GM18951 (cell line): ENCODE data around the gene CFAP57.

ENCODE experiments used
- POLR2A ChIP-seq: IDR thresholded peaks from 4 replicates; pipeline ENCODE4 v1.6.1; 2011; ENCODE audit warnings: mild to moderate bottlenecking; ENCODE audit not compliant: insufficient read length, insufficient read depth; ENCODE audit errors: extremely low read depth
- in situ Hi-C: fragments of 300-500 bp; cut with MboI; formaldehyde crosslinking; loops from one replicate; pipeline ENCODE4 v1.12.0; 2022; ENCODE audit warnings: low sequenced_read_pairs, mixed read lengths, inconsistent platforms; ENCODE audit not compliant: unreplicated experiment

Gene CFAP57

GRCh38 chr1:43238991-43239469, 66.9 kb downstream of the CFAP57 start:
- in situ Hi-C loops, result loop anchor here (10.0 kb wide), 1 partner anchor 116 kb away; the partner anchor contains the start of gene CDC20
- TF ChIP-seq POLR2A, result no peak

DNA sequence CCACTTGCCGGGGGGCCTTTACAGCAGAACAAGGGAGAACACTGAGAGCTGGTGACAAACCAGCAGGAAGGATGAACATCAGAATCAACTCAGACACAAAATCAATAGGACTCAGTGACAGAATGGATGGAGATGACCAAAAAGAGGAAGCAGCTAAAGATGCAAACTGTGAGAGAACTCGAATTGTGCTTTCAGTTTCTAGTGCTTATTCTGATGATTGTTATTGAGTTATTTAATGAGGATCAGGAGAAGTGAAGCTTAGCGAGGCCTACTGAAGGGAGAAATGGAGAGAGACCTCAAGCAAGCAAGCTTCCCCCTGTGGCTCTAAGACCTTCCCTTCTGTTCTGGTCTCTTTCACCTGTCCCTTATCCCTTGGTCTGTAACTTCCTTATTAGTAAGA, 67.4 kb downstream of the CFAP57 start:
- in situ Hi-C loops, result loop anchor here (10.0 kb wide), 1 partner anchor 115 kb away; the partner anchor contains the start of gene CDC20
- TF ChIP-seq POLR2A, result no peak

DNA sequence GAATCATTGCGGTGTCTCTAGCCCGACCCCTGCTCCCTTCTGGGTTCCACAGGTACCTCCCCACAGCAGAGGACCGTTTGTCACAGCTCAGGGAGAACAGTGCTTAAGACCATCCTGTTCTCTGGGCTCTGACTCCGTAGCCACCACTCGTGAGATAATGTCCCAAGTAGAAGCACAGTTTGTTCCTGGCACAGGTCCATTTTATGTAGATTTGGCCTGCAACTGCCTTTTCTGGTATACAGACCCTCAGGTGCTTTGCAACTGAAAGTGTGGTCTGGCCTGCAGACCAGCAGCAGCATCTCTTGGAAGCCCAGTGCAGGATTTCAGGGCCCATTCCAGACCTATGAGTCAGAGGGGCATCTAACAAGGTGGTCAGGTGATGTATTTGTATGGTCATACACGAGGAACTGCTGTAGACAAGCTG, 69.3 kb downstream of the CFAP57 start:
- no peak for TF ChIP-seq POLR2A
- in situ Hi-C loops, result no loop called here

- TF ChIP-seq POLR2A, result no peak
Observed at GRCh38 chr1:43243299-43243698, 71.2 kb downstream of the CFAP57 start.

DNA sequence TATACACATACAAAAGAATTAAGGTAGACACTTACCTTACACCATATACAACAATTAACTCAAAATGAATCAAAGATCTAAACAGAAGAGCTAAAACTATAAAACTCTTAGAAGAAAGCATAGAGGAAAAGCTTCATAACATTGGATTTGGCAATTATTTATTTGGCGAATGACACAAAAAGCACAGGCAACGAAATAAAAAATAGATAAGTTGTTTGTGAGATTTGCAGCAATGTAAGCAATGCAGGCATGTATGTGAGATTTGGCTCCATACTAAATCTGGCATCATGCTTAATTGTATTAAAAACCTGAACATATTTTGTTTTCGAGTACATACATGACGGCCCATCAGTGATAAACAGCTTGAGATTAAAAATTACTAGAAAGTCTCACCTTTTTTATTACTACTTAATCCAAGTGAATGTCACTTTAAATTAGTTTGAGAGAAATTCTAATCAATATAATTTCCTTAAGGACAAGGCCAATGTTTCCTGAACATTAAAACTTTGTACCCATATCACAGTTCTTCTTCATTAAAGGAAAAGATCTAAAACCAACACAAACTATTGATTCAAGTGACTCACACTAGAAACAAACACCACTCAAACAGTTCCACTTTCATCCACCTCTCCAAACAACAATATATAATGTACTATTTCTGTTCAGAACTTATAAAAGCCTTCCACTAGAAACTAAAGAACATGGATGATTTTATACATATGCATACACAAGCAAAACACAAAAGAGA, 74.5 kb downstream of the CFAP57 start:
- in situ Hi-C loops, result no loop called here

More at GRCh38 chr1:43243299-43243698, 71.2 kb downstream of the CFAP57 start:
- in situ Hi-C loops, result no loop called here

GRCh38 chr1:43247256-43247921, 75.3 kb downstream of the CFAP57 start:
- TF ChIP-seq POLR2A, result no peak
- in situ Hi-C loops, result no loop called here

More for the DNA sequence above, 74.5 kb downstream of the CFAP57 start:
- no peak for TF ChIP-seq POLR2A

DNA sequence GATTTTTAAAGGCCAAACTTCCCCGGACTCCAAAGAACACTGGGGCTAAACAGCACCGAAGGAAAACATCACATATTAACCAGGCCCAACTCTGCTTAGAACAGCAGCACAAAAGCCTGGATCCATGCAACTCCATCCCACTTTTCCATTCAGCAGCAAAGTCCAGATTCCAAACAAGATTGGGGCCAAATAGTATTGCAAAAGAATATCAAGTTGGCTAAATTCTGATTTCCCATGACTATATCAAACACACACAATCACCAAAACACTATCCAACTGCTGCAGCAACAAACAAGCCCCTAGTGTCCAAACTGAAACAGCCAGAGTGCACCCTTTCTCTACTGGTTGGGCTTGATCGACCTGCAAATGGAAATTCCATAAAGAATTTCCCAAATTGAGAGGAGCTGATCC, 78.2 kb downstream of the CFAP57 start:
- TF ChIP-seq POLR2A, result no peak
- in situ Hi-C loops, result no loop called here

- in situ Hi-C loops, result no loop called here
- no peak for TF ChIP-seq POLR2A
Observed at GRCh38 chr1:43251024-43251423, 78.9 kb downstream of the CFAP57 start.

GRCh38 chr1:43252225-43252624, 80.1 kb downstream of the CFAP57 start:
- no peak for TF ChIP-seq POLR2A
- in situ Hi-C loops, result no loop called here

DNA sequence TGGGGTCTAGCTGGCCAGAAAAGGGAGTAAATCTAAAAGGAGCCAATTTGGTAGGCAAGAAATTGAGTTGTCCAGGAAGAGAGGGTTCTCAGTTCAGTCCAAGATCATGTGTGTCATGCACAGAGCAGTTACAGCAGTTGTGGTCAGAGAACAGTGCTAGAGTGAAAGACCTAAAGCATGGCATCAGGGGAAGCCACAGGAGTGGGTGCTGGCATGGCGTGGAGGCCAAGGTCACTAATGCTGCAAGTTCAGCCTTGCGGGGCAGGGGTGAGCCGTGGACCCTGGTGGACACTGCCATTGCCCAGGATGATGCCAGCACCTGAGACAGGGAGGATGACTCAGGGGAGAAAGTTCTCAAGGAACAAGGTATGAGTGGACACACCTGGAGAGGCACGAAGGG, 81.0 kb downstream of the CFAP57 start:
- in situ Hi-C loops, result no loop called here
- no peak for TF ChIP-seq POLR2A

DNA sequence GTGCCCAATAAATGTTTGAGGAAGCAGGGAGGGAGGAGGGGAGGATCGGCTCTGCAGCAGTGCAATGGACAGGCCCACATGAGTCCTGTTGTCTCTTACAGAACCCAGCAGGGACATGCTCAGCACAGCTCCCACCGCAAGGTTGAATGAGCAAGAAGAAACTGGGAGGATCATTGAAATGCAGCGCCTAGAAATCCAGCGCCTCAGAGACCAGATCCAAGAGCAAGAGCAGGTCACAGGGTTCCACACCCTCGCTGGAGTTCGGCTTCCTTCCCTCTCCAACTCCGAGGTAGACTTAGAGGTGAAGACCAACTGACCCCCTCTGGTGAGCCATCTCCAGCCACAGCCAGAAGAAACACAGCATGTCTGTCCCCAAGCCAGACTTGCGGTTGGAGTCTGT, 81.7 kb downstream of the CFAP57 start:
- no peak for TF ChIP-seq POLR2A
- in situ Hi-C loops, result no loop called here

DNA sequence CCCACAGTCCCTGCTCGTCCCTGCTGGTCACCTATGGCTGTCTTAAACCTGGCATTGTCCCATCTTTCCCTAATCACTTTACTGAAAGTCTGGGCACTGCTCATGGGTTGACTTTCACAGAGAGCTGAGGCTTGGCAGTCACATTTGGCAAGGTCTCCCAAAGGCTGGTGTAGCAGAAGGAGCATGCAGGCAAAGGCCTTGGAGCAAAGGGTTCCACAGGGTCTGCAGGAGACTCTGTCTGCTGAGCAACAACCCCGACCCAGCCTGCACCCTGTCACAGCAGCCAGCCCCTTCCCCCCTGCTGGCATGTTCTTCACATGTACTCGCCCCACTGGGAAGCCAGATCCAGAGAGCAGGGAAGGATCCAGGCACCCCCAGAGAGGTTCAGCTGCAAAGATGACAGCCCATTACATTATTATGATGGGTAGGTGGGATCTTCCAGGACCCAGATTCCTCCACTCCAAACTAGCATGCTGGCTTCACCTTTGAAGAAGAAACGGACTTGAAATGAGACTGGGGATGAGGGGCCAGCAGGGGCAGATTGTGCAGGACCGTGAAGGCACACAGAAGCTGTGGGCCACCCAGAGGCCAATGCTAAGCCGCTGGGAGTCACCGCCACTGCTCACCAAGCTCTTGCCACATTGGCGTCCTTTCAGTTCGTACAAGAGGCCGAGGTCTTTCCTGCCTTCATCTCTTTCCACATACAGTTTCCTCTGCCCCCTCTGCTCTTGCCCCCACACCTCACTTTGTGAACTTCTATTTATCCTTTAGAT, 83.5 kb downstream of the CFAP57 start:
- TF ChIP-seq POLR2A, result no peak
- in situ Hi-C loops, result no loop called here
